HG03457 (cell line): ENCODE measurements around the gene CDY2B.
"Not testable (repeated sequence)": the region's sequence is repeated elsewhere in the genome, so short reads cannot be mapped to it uniquely, and the experiment has no call there.

Experiments used
- ATAC-seq: cut with Tn5 transposase; IDR thresholded peaks from one replicate; pipeline ENCODE4 v1.9.1; 2021; ENCODE audit warnings: moderate number of reproducible peaks; ENCODE audit not compliant: unreplicated experiment

The CDY2B gene

GRCh38 chrY:17880120-17880519, at the start of gene CDY2B:
Gene CDY2B, minus strand, starts transcription at chrY:17880220. Its CDS starts 328 bp downstream, at chrY:17879892.
- not testable (repeated sequence) for ATAC-seq

- ATAC-seq: not testable (repeated sequence)
Observed at GRCh38 chrY:17908009-17908408, 28.0 kb upstream of the CDY2B start.

GRCh38 chrY:17907351-17907750, 27.3 kb upstream of the CDY2B start:
- ATAC-seq: not testable (repeated sequence)

- ATAC-seq: not testable (repeated sequence)
Observed at GRCh38 chrY:17881697-17882096, 1.7 kb upstream of the CDY2B start.

GRCh38 chrY:17876767-17877166, 3.3 kb downstream of the CDY2B start:
- not testable (repeated sequence) for ATAC-seq

GRCh38 chrY:17875401-17875800, 4.6 kb downstream of the CDY2B start:
- ATAC-seq: not testable (repeated sequence)

GRCh38 chrY:17871194-17871903, 8.7 kb downstream of the CDY2B start:
- not testable (repeated sequence) for ATAC-seq

GRCh38 chrY:17870737-17871136, 9.3 kb downstream of the CDY2B start:
- not testable (repeated sequence) for ATAC-seq

- not testable (repeated sequence) for ATAC-seq
Observed at GRCh38 chrY:17867850-17868249, 12.2 kb downstream of the CDY2B start.

- ATAC-seq: not testable (repeated sequence)
Observed at GRCh38 chrY:17860634-17861033, 19.4 kb downstream of the CDY2B start.

GRCh38 chrY:17856963-17857848, 22.8 kb downstream of the CDY2B start:
- not testable (repeated sequence) for ATAC-seq

GRCh38 chrY:17856508-17856907, 23.5 kb downstream of the CDY2B start:
- ATAC-seq: not testable (repeated sequence)

- not testable (repeated sequence) for ATAC-seq
Observed at GRCh38 chrY:17849131-17849530, 30.9 kb downstream of the CDY2B start.

- ATAC-seq: not testable (repeated sequence)
Observed at GRCh38 chrY:17832149-17832548, 47.9 kb downstream of the CDY2B start.
